Lower leg skin (tissue), 4 donors: ENCODE data around the gene BAG3. TPM values are rescaled to one million over a fixed set of nuclear protein-coding genes. Genes with fewer than 3 reads are reported as not detected.

Source experiments
- DNase-seq, 2 donors: peaks; one replicate each; pipeline ENCODE4 v3.0.0-alpha.2; 2019; ENCODE audit warnings: low spot score in 2 of 2
- H3K4me3 ChIP-seq: fragments of 200-600 bp; sonication (generic); 2 replicates; pipeline ENCODE4 v1.5.1; 2017; ENCODE audit warnings: mild to moderate bottlenecking, low read depth; ENCODE audit not compliant: poor library complexity, severe bottlenecking
- POLR2A ChIP-seq, 2 donors: fragments of 450-650 bp; IDR thresholded peaks; one replicate each; pipeline ENCODE4 v1.6.1; 2016 to 2017; ENCODE audit warnings: antibody characterized with exemption in 2 of 2, mild to moderate bottlenecking in 1 of 2, moderate library complexity in 1 of 2
- WGBS, 2 donors: methylation state at CpG; one replicate each; pipeline ENCODE4 v1.1.5; 2018; 5-methylcytosine and 5-hydroxymethylcytosine counted together
- intact Hi-C: fragments of 100-400 bp; cut with DNase I; formaldehyde crosslinking; loops from one replicate; pipeline ENCODE4 v1.15.0; 2023; ENCODE audit warnings: low total_unique reads
- total RNA-seq, 4 donors: library from RNA; depleted of rRNA; stranded (reverse); fragments of >200 nt; gene quantifications; one replicate each; pipeline ENCODE4 v1.1.0, GENCODE V29; 2016
- TF ChIP-seq, protein P1 (sequence below), 3 donors: fragments of 450-650 bp; IDR thresholded peaks; one replicate each; pipeline ENCODE4 v1.5.1; 2016; ENCODE audit warnings: antibody characterized with exemption in 3 of 3, mild to moderate bottlenecking in 3 of 3, moderate library complexity in 2 of 3

BAG3 gene
- total RNA-seq, 4 donors from 2014 or later = 55.5 to 87.8 (median 77.9) TPM

DNA sequence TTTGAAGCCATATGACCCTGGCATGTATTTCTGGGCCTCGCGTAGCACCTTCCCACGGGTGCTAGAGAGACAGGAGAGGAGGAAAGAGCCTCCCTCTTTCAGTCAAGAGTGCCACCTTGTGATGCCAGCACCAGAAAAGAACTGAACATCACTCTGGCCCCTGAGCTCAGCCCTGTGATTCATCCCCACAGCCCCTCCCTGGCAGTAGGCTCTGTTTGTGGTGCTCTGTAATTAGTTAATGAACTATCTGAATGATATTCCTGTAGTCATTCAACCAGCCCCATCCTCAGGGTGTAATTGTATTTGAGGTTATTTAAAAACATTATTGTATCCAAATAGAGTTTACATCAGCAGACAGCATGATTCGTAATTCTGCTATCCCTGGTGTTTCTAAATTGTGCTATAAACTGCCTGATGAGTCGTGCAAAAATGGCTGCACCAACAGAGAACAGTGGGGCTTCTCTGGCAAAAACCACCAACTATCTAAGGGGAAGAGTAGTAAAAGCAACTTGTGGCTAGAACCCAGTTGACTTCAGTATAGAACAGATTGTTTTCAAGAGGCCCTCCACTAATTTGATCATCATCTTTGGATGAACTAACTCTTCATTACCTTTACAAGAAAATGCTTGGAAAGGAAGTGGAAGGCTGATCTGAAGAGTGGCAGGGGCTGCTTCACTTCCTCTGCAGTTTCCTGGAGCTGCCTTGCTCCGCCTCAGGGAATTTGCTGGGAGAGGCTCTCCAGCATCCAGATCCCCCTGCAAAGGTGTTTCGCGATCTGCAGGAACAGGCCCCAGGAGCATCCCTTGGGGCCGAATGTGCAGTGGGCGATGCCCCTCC is 30.7 kb upstream of the BAG3 start:
- intact Hi-C loops = no loop called here
- DNase-seq = no peak
- TF ChIP-seq, protein P1, sequence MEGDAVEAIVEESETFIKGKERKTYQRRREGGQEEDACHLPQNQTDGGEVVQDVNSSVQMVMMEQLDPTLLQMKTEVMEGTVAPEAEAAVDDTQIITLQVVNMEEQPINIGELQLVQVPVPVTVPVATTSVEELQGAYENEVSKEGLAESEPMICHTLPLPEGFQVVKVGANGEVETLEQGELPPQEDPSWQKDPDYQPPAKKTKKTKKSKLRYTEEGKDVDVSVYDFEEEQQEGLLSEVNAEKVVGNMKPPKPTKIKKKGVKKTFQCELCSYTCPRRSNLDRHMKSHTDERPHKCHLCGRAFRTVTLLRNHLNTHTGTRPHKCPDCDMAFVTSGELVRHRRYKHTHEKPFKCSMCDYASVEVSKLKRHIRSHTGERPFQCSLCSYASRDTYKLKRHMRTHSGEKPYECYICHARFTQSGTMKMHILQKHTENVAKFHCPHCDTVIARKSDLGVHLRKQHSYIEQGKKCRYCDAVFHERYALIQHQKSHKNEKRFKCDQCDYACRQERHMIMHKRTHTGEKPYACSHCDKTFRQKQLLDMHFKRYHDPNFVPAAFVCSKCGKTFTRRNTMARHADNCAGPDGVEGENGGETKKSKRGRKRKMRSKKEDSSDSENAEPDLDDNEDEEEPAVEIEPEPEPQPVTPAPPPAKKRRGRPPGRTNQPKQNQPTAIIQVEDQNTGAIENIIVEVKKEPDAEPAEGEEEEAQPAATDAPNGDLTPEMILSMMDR (IDR thresholded peaks at IDR 0.05) = no peak
- no peak for TF ChIP-seq POLR2A (IDR thresholded peaks at IDR 0.05)
- no peak overlapping the region for H3K4me3 ChIP-seq
- WGBS, 2 donors = 73 to 78% methylated on average over 10 of the region's 10 CpGs

DNA sequence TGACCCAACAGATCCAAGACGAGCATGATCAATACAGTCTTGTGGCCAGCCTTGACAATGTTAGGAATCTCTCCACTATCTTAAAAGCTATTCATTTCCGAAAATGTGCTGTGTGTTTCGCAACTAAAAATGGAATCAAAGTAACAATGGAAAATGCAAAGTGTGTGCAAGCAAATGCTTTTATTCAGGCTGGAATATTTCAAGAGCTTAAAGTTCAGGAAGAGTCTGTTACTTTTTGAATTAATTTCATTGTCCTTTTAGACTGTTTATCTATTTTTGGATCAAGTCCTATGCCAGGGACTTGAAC is 30.1 kb upstream of the BAG3 start:
- H3K4me3 ChIP-seq = no peak overlapping the region
- intact Hi-C loops = no loop called here
- DNase-seq = no peak
- WGBS, 2 donors = 80% methylated on average over 3 of the region's 3 CpGs
- TF ChIP-seq, protein P1 (IDR thresholded peaks at IDR 0.05) = no peak
- TF ChIP-seq POLR2A (IDR thresholded peaks at IDR 0.05) = no peak

DNA sequence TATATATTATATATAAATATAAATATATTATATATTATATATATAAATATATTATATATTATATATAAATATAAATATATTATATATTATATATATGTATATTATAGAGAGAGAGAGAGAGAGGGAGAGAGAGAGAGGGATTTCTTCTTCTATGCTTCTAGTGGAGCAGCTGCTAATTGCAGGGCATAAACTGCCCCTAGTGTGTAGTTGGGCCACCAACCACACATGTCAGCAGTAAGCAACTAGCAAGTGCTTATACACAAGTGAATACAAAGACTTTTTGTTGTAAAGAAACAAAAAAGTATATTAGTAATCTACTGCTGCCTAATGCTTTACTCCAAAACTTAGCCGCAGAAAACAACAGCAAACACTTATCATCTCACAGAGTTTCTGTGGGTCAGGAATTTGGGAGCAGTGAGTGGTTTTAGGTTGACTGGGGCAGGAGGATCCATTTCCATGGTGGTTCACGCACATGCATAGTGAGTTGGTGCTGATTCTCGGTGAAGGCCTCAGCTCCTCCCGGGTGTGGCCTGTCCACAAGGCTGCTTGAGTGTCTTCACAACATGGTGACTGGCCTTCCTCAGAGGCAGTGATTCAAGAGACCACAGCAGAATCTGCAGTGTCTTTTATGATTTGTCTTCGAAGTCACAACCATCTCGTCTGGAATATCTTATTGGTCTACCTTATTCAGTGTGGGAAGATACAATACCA is 25.5 kb upstream of the BAG3 start:
- 96 to 98% methylated on average over 6 of the region's 6 CpGs for WGBS, 2 donors
- no peak for DNase-seq

DNA sequence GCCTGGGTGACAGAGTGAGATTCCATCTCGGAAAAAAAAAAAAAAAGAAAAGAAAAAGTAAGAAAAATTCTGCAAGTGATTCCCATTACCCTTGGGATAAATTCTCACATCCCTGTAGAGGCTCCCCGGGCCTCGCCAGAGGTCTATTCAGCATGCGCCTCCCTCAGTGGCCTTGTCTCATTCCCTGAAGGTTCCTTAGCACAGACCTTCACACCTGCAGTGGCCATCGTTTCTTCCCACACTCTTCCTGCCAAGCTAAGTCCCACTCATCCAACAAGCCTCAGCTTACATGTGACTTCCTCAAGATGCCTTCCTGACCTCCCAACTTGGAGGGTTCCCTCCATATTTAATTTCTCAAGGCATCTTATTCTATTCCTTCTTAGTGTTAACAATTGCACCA is 20.9 kb upstream of the BAG3 start:
- intact Hi-C loops = no loop called here
- 87 to 89% methylated on average over 5 of the region's 5 CpGs for WGBS, 2 donors
- no peak overlapping the region for H3K4me3 ChIP-seq
- TF ChIP-seq POLR2A (IDR thresholded peaks at IDR 0.05) = no peak
- TF ChIP-seq, protein P1 (IDR thresholded peaks at IDR 0.05) = no peak
- no peak for DNase-seq

More for the DNA sequence above, 25.5 kb upstream of the BAG3 start:
- TF ChIP-seq, protein P1 (IDR thresholded peaks at IDR 0.05) = no peak
- no peak for TF ChIP-seq POLR2A (IDR thresholded peaks at IDR 0.05)
- no peak overlapping the region for H3K4me3 ChIP-seq
- intact Hi-C loops = no loop called here

DNA sequence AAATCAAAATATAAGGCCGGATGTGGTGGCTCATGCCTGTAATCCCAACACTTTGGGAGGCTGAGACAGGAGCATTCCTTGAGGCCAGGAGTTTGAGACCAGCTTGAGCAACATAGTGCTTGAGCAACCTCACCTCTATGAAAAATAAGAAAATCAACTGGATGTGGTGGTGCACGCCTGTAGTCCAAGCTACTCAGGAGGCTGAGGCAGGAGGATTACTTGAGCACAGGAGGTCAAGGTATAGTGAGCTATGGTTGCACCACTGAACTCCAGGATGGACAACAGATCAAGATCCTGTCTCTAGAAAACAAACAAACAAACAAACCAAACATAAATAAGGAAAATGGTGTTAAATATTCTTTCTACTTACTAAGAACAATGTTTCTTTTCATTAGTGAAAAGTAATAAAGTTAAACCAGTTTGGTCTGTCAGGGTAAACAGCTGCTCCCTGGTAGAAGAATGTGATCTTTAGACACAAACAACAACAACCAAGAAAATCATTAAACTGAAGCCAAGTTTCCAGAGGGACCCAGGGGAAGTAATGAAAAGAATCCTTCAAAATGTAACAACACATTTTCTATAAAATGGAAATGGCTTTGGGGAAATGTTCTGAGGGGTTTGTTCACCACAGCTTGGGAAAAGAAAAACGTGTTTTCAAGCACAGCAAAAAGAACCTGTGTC is 17.5 kb upstream of the BAG3 start:
- DNase-seq = no peak
- H3K4me3 ChIP-seq = no peak overlapping the region
- intact Hi-C loops = no loop called here
- WGBS, 2 donors = 70 to 71% methylated on average over 3 of the region's 3 CpGs
- TF ChIP-seq, protein P1 (IDR thresholded peaks at IDR 0.05) = no peak
- TF ChIP-seq POLR2A (IDR thresholded peaks at IDR 0.05) = no peak
